A549 (cell line): ENCODE results near the gene ART4. TPM values are rescaled to one million over a fixed set of nuclear protein-coding genes. Genes with fewer than 3 reads are reported as not detected.

Source experiments
- ATAC-seq, 2 experiments: fragments of 200-7000 bp in 1 of 2; fragments of >200 bp in 1 of 2; cut with Nextera tagmentation in 1 of 2; cut with Tn5 transposase in 1 of 2; 3 replicates each; pipeline versions ENCODE4 v1.8.0 to v1.9.1; 2018 to 2020; ENCODE audit warnings: mild to moderate bottlenecking in 1 of 2, moderate library complexity in 1 of 2
- CTCF ChIA-PET: fragments of 300-600 bp; sonication (Branson Sonifier 250); formaldehyde crosslinking; extraction: SDS; loops from one replicate; lab custom pipeline; 2021; ENCODE audit warnings: antibody characterized with exemption, inconsistent platforms; lab: Yijun Ruan, JAX
- POLR2A ChIA-PET: fragments of 350-600 bp; formaldehyde crosslinking; extraction: SDS; loops from one replicate; lab custom pipeline; 2021; ENCODE audit warnings: antibody characterized with exemption, inconsistent platforms; lab: Yijun Ruan, JAX
- DNase-seq, 2 experiments: peaks; one replicate each; pipeline versions ENCODE4 v3.0.0 to v3.0.0-alpha.2; 2011 to 2016; ENCODE audit warnings: low read depth in 1 of 2, low spot score in 1 of 2
- FAIRE-seq: peaks from 2 replicates; lab custom pipeline; 2011; peaks lifted over from hg19 to GRCh38; lab: Jason Lieb, UNC
- H3K27ac ChIP-seq, 2 experiments: fragments of >200 bp; sonication (Bioruptor Twin); formaldehyde crosslinking; 3 replicates each; pipeline ENCODE4 v1.5.1; 2016 to 2017
- H3K4me1 ChIP-seq: fragments of >200 bp; sonication (Bioruptor Twin); formaldehyde crosslinking; 3 replicates; pipeline ENCODE4 v1.6.1; 2016
- H3K4me2 ChIP-seq: fragments of >200 bp; sonication (Bioruptor Twin); formaldehyde crosslinking; 3 replicates; pipeline ENCODE4 v1.6.1; 2016
- H3K4me3 ChIP-seq: fragments of >200 bp; sonication (Bioruptor Twin); formaldehyde crosslinking; 3 replicates; pipeline ENCODE4 v1.5.1; 2016
- H3K9me3 ChIP-seq: fragments of >200 bp; sonication (Bioruptor Twin); formaldehyde crosslinking; 3 replicates; pipeline ENCODE4 v1.6.1; 2016
- ATOH8 ChIP-seq: fragments of 250-450 bp; sonication (Bioruptor Pico); IDR thresholded peaks from 2 replicates; pipeline ENCODE4 v1.5.0; 2020; ENCODE audit warnings: low read depth, mild to moderate bottlenecking, moderate library complexity
- BCL3 ChIP-seq: fragments of >200 bp; sonication (Bioruptor Twin); formaldehyde crosslinking; IDR thresholded peaks from 3 replicates; pipeline ENCODE4 v1.6.1; 2016
- CBX2 ChIP-seq: fragments of 200-600 bp; sonication (generic); IDR thresholded peaks from 2 replicates; pipeline ENCODE4 v1.6.1; 2016; ENCODE audit warnings: low read depth, mild to moderate bottlenecking, borderline replicate concordance
- CHD2 ChIP-seq: fragments of 150-350 bp; IDR thresholded peaks from 2 replicates; pipeline ENCODE4 v1.6.1; 2014; ENCODE audit warnings: low read length; ENCODE audit not compliant: partially characterized antibody
- CHD4 ChIP-seq: fragments of 200-600 bp; sonication (generic); IDR thresholded peaks from 2 replicates; pipeline ENCODE4 v1.6.1; 2016; ENCODE audit warnings: antibody characterized with exemption, mild to moderate bottlenecking, borderline replicate concordance
- CTCF ChIP-seq: fragments of >200 bp; sonication (Bioruptor Twin); formaldehyde crosslinking; IDR thresholded peaks from 3 replicates; pipeline ENCODE4 v1.5.1; 2016
- EHF ChIP-seq: fragments of 250-450 bp; sonication (Bioruptor Pico); IDR thresholded peaks from 2 replicates; pipeline ENCODE4 v1.5.0; 2020; ENCODE audit warnings: mild to moderate bottlenecking
- EHMT2 ChIP-seq: fragments of 200-600 bp; sonication (generic); IDR thresholded peaks from 2 replicates; pipeline ENCODE4 v1.6.1; 2016; ENCODE audit warnings: antibody characterized with exemption, low read depth, mild to moderate bottlenecking, moderate library complexity
- EP300 ChIP-seq, 2 experiments: fragments of >200 bp; sonication (Bioruptor Twin); formaldehyde crosslinking; IDR thresholded peaks; 2 replicates in 1 of 2; 3 replicates in 1 of 2; pipeline ENCODE4 v1.6.1; 2016 to 2017
- FOSB ChIP-seq: fragments of 250-450 bp; sonication (Bioruptor Pico); IDR thresholded peaks from 2 replicates; pipeline ENCODE4 v1.5.0; 2020; ENCODE audit warnings: mild to moderate bottlenecking, moderate library complexity
- GATA3 ChIP-seq: IDR thresholded peaks from 2 replicates; pipeline ENCODE4 v1.6.1; 2012; ENCODE audit warnings: borderline replicate concordance
- HDAC2 ChIP-seq: fragments of 200-600 bp; sonication (generic); IDR thresholded peaks from 2 replicates; pipeline ENCODE4 v1.6.1; 2016
- HES2 ChIP-seq: fragments of >200 bp; sonication (Bioruptor Twin); formaldehyde crosslinking; IDR thresholded peaks from 2 replicates; pipeline ENCODE4 v1.6.1; 2016
- HOXA7 ChIP-seq: fragments of 250-450 bp; sonication (Bioruptor Pico); IDR thresholded peaks from 2 replicates; pipeline ENCODE4 v1.5.0; 2020; ENCODE audit warnings: mild to moderate bottlenecking, moderate library complexity
- HOXB5 ChIP-seq: fragments of 250-450 bp; sonication (Bioruptor Pico); IDR thresholded peaks from 2 replicates; pipeline ENCODE4 v1.5.0; 2020; ENCODE audit warnings: mild to moderate bottlenecking, moderate library complexity
- KDM5A ChIP-seq: fragments of 200-600 bp; sonication (generic); IDR thresholded peaks from 2 replicates; pipeline ENCODE4 v1.6.1; 2016; ENCODE audit warnings: antibody characterized with exemption, mild to moderate bottlenecking
- MAZ ChIP-seq: fragments of 150-350 bp; IDR thresholded peaks from 2 replicates; pipeline ENCODE4 v1.6.1; 2014; ENCODE audit warnings: antibody characterized with exemption, low read depth, low read length, borderline replicate concordance
- NFE2L2 ChIP-seq: fragments of 150-350 bp; conservative IDR thresholded peaks from 2 replicates; pipeline ENCODE4 v1.6.1; 2014; ENCODE audit warnings: low read length
- NPAS2 ChIP-seq: fragments of 250-450 bp; sonication (Bioruptor Pico); IDR thresholded peaks from 2 replicates; pipeline ENCODE4 v1.8.0; 2022; ENCODE audit warnings: mild to moderate bottlenecking, moderate library complexity, borderline replicate concordance
- NR3C1 ChIP-seq: fragments of >200 bp; sonication (Bioruptor Twin); formaldehyde crosslinking; IDR thresholded peaks from 3 replicates; pipeline ENCODE4 v1.6.1; 2017
- POLR2AphosphoS2 ChIP-seq: conservative IDR thresholded peaks from 2 replicates; pipeline ENCODE4 v1.6.1; 2012; ENCODE audit warnings: low read length, improper control_type of control experiment, inconsistent platforms
- RCOR1 ChIP-seq: fragments of 150-350 bp; IDR thresholded peaks from 2 replicates; pipeline ENCODE4 v1.6.1; 2014; ENCODE audit warnings: antibody characterized with exemption, low read length, low read depth
- REST ChIP-seq: fragments of 200-600 bp; sonication (generic); IDR thresholded peaks from 2 replicates; pipeline ENCODE4 v1.6.1; 2016; ENCODE audit warnings: antibody characterized with exemption, mild to moderate bottlenecking, moderate library complexity
- SREBF2 ChIP-seq: fragments of 450-650 bp; IDR thresholded peaks from 2 replicates; pipeline ENCODE4 v1.6.1; 2014; ENCODE audit warnings: mild to moderate bottlenecking, moderate library complexity
- ZC3H11A ChIP-seq: fragments of 450-650 bp; IDR thresholded peaks from 2 replicates; pipeline ENCODE4 v1.6.1; 2014; ENCODE audit warnings: antibody characterized with exemption, mild to moderate bottlenecking
- WGBS: methylation state at CpG from one replicate; pipeline ENCODE4 v1.1.6; 2017; ENCODE audit errors: missing lambda C conversion rate; 5-methylcytosine and 5-hydroxymethylcytosine counted together
- polyA plus RNA-seq, 4 experiments: library from polyadenylated mRNA; depleted of rRNA in 3 of 4; stranded (reverse); fragments of >200 nt; fragmentation: RNase III in 1 of 4; extraction: RNeasy Plus Mini Kit Qiagen cat#74134 plus additional on column Dnase treatment in 1 of 4; gene quantifications; 2 replicates in 3 of 4; 3 replicates in 1 of 4; pipeline ENCODE4 v1.2.3, GENCODE V29; 2011 to 2017

ART4 gene
- polyA plus RNA-seq, 2 of the 4 experiments (the other 2 are of a cell fraction) = not detected

- FAIRE-seq (no peak), ATAC-seq (no peak)
- no peaks in the 10 kb centered on the region for H3K9me3 ChIP-seq
- CTCF ChIA-PET = no interaction called here
- peaks cover 5% of the 10 kb centered on the region; the same call in 1 of the 3 replicates for H3K4me1 ChIP-seq
- H3K4me2 ChIP-seq = no peak overlapping the region
- H3K27ac ChIP-seq = no peak overlapping the region
- H3K4me3 ChIP-seq = no peak overlapping the region
- TF ChIP-seq EP300 (IDR thresholded peaks at IDR 0.05) (no peak), HDAC2 (no peak), BCL3 (no peak), FOSB (no peak), RCOR1 (no peak), ZC3H11A (no peak), HOXA7 (CRISPR knock-in tag) (no peak), POLR2AphosphoS2 (no peak), CHD2 (no peak), GATA3 (no peak), NPAS2 (CRISPR knock-in tag) (no peak)
- TF ChIP-seq, all 56 proteins: peak for 0
- POLR2A ChIA-PET = no interaction called here
- no peak for DNase-seq
- 32% methylated on average over 3 of the region's 3 CpGs for WGBS
Observed at GRCh38 chr12:14874882-14875281, 31.6 kb upstream of the ART4 start.

GRCh38 chr12:14873440-14874185 lies 30.3 kb upstream of the ART4 start:
- POLR2A ChIA-PET = interaction anchor here (0.7 kb wide), 1 partner anchor 48 kb away, joined by 3 read pairs; no protein-coding TSS in a partner anchor
- H3K9me3 ChIP-seq = no peaks in the 10 kb centered on the region
- ATAC-seq = no peak
- 61% methylated on average over 1 of the region's 1 CpG for WGBS
- no peak overlapping the region for H3K4me3 ChIP-seq
- peaks cover 5% of the 10 kb centered on the region; the same call in 1 of the 3 replicates for H3K4me1 ChIP-seq
- CTCF ChIA-PET = interaction anchor here (0.6 to 1.2 kb wide), 3 partner anchors 11 to 1493 kb away, joined by 3 read pairs; no protein-coding TSS in a partner anchor
- DNase-seq = no peak
- H3K27ac ChIP-seq = no peak overlapping the region
- no peak overlapping the region for H3K4me2 ChIP-seq
- no peak for TF ChIP-seq EHF (CRISPR knock-in tag)
- no peak for TF ChIP-seq CBX2
- no peak for TF ChIP-seq SREBF2
- no peak for TF ChIP-seq ATOH8 (CRISPR knock-in tag)
- no peak for TF ChIP-seq CTCF
- TF ChIP-seq POLR2AphosphoS2 = no peak
- TF ChIP-seq CHD4 = no peak
- no peak for FAIRE-seq

- CTCF ChIA-PET = no interaction called here
- no peak for ATAC-seq
- FAIRE-seq = no peak
- Histone ChIP-seq H3K9me3 (no peaks in the 10 kb centered on the region), H3K4me2 (no peak overlapping the region), H3K4me1 (peaks cover 5% of the 10 kb centered on the region; the same call in 1 of the 3 replicates), H3K4me3 (no peak overlapping the region), H3K27ac (no peak overlapping the region)
- POLR2A ChIA-PET = no interaction called here
- TF ChIP-seq HDAC2 (no peak), EHMT2 (no peak), MAZ (no peak), HES2 (no peak), REST (no peak), HOXB5 (CRISPR knock-in tag) (no peak), NFE2L2 (no peak), EHF (CRISPR knock-in tag) (no peak), KDM5A (no peak), NR3C1 (no peak)
- no peak for DNase-seq
- 14% methylated on average over 1 of the region's 1 CpG for WGBS
Observed at GRCh38 chr12:14871886-14872285, 28.6 kb upstream of the ART4 start.
